Neuronal stem cell (in vitro differentiated cells): ENCODE measurements around the gene GGCX.
"Not testable (repeated sequence)": the region's sequence is repeated elsewhere in the genome, so short reads cannot be mapped to it uniquely, and the experiment has no call there.

Experiments
- DNase-seq: peaks from one replicate; pipeline ENCODE4 v3.0.0-alpha.2; 2013; ENCODE audit warnings: low spot score
- H2AFZ ChIP-seq: one replicate; pipeline ENCODE4 v1.6.1; 2013; ENCODE audit warnings: mild to moderate bottlenecking, low read length, inconsistent platforms
- H2AK5ac ChIP-seq: 2 replicates; pipeline ENCODE4 v1.6.1; 2013; ENCODE audit warnings: low read depth, mild to moderate bottlenecking, inconsistent platforms, low read length, moderate library complexity, mixed read lengths
- H2BK120ac ChIP-seq: 2 replicates; pipeline ENCODE4 v1.6.1; 2013; ENCODE audit warnings: low read depth, mild to moderate bottlenecking, inconsistent platforms, low read length, moderate library complexity, mixed read lengths
- H2BK12ac ChIP-seq: one replicate; pipeline ENCODE4 v1.6.1; 2013; ENCODE audit warnings: low read length, inconsistent platforms
- H2BK15ac ChIP-seq: 2 replicates; pipeline ENCODE4 v1.6.1; 2013; ENCODE audit warnings: mild to moderate bottlenecking, low read length, inconsistent platforms, mixed read lengths
- H2BK5ac ChIP-seq: one replicate; pipeline ENCODE4 v1.6.1; 2013; ENCODE audit warnings: inconsistent platforms, mild to moderate bottlenecking, low read length, moderate library complexity
- H3K14ac ChIP-seq: one replicate; pipeline ENCODE4 v1.6.1; 2013; ENCODE audit warnings: low read length, inconsistent platforms
- H3K18ac ChIP-seq: 2 replicates; pipeline ENCODE4 v1.6.1; 2013; ENCODE audit warnings: low read length, inconsistent platforms
- H3K23ac ChIP-seq: 2 replicates; pipeline ENCODE4 v1.6.1; 2013; ENCODE audit warnings: low read depth, mild to moderate bottlenecking, mixed read lengths, low read length, inconsistent platforms; ENCODE audit not compliant: poor library complexity
- H3K27ac ChIP-seq: replicated peaks from 3 replicates; pipeline ENCODE4 v1.5.1; 2013; ENCODE audit warnings: low read length, inconsistent platforms
- H3K27me3 ChIP-seq, 3 experiments: 2 replicates each; pipeline ENCODE4 v1.6.1; 2013; ENCODE audit warnings: low read length in 3 of 3, mild to moderate bottlenecking in 2 of 3, inconsistent platforms in 1 of 3, low read depth in 1 of 3, mixed read lengths in 1 of 3, moderate library complexity in 1 of 3; ENCODE audit not compliant: control insufficient read depth in 3 of 3, insufficient read depth in 3 of 3
- H3K36me3 ChIP-seq, 2 donors: replicated peaks in 1 of 2; 2 replicates each; pipeline ENCODE4 v1.6.1; 2013; ENCODE audit warnings: low read length in 2 of 2; ENCODE audit not compliant: control insufficient read depth in 2 of 2, insufficient read depth in 2 of 2
- H3K4ac ChIP-seq: 2 replicates; pipeline ENCODE4 v1.6.1; 2013; ENCODE audit warnings: inconsistent platforms, mild to moderate bottlenecking, low read length, moderate library complexity
- H3K4me1 ChIP-seq, 2 donors: 1 replicate in 1 of 2; 2 replicates in 1 of 2; pipeline ENCODE4 v1.6.1; 2013; ENCODE audit warnings: low read length in 2 of 2, low read depth in 1 of 2; ENCODE audit not compliant: control insufficient read depth in 2 of 2, insufficient read depth in 1 of 2
- H3K4me2 ChIP-seq: one replicate; pipeline ENCODE4 v1.6.1; 2013; ENCODE audit warnings: mild to moderate bottlenecking, low read length, inconsistent platforms; ENCODE audit not compliant: insufficient read depth, poor library complexity, severe bottlenecking
- H3K4me3 ChIP-seq, 2 donors: 2 replicates each; pipeline ENCODE4 v1.5.1; 2013; ENCODE audit warnings: low read length in 2 of 2, mild to moderate bottlenecking in 2 of 2, inconsistent platforms in 1 of 2, moderate library complexity in 1 of 2
- H3K79me1 ChIP-seq: one replicate; pipeline ENCODE4 v1.6.1; 2013; ENCODE audit warnings: low read depth, mild to moderate bottlenecking, inconsistent platforms, low read length, moderate library complexity
- H3K9ac ChIP-seq: one replicate; pipeline ENCODE4 v1.6.1; 2013; ENCODE audit warnings: mild to moderate bottlenecking, low read depth, low read length, inconsistent platforms; ENCODE audit not compliant: poor library complexity
- H3K9me3 ChIP-seq, 2 donors: replicated peaks in 1 of 2; 2 replicates each; pipeline versions ENCODE3 to v1.6.1; 2013; ENCODE audit warnings: low read length in 2 of 2, mild to moderate bottlenecking in 2 of 2, inconsistent platforms in 1 of 2, low read depth in 1 of 2, mixed read lengths in 1 of 2, moderate library complexity in 1 of 2; ENCODE audit not compliant: control insufficient read depth in 2 of 2, insufficient read depth in 1 of 2
- H4K8ac ChIP-seq: one replicate; pipeline ENCODE4 v1.6.1; 2013; ENCODE audit warnings: low read depth, mild to moderate bottlenecking, inconsistent platforms, low read length, moderate library complexity
- H4K91ac ChIP-seq: one replicate; pipeline ENCODE4 v1.6.1; 2013; ENCODE audit warnings: low read length, low read depth, mild to moderate bottlenecking, inconsistent platforms; ENCODE audit not compliant: poor library complexity
- WGBS, 2 donors: extraction: QIAGEN DNeasy Blood & Tissue Kit; methylation state at CpG; one replicate each; pipeline ENCODE4 v1.1.7; 2013; ENCODE audit warnings: missing lambda C conversion rate in 2 of 2, mixed read lengths in 1 of 2; ENCODE audit not compliant: insufficient read length in 2 of 2, insufficient replicate concordance in 1 of 2; ENCODE audit errors: extremely low coverage in 2 of 2; 5-methylcytosine and 5-hydroxymethylcytosine counted together

GGCX gene

GRCh38 chr2:85544915-85545779 is 16.1 kb downstream of the GGCX start:
- not testable (repeated sequence) for H3K27ac ChIP-seq, H3K9me3 ChIP-seq, H2AFZ ChIP-seq, H2BK15ac ChIP-seq, H2BK120ac ChIP-seq, H2AK5ac ChIP-seq, H3K9ac ChIP-seq, H3K27me3 ChIP-seq, H3K79me1 ChIP-seq, H4K8ac ChIP-seq, H3K14ac ChIP-seq, H2BK5ac ChIP-seq, H3K4me2 ChIP-seq, H2BK12ac ChIP-seq, H3K4me3 ChIP-seq, H3K4ac ChIP-seq, H3K23ac ChIP-seq, H3K18ac ChIP-seq, DNase-seq, H4K91ac ChIP-seq
- WGBS, 2 donors = no CpG with 5 or more reads among the region's 5 CpGs
- H3K4me1 ChIP-seq = peaks cover 4 to 13% of the 10 kb centered on the region in 2 donors
- H3K36me3 ChIP-seq = peaks cover 30 to 92% of the 10 kb centered on the region in 2 donors

DNA sequence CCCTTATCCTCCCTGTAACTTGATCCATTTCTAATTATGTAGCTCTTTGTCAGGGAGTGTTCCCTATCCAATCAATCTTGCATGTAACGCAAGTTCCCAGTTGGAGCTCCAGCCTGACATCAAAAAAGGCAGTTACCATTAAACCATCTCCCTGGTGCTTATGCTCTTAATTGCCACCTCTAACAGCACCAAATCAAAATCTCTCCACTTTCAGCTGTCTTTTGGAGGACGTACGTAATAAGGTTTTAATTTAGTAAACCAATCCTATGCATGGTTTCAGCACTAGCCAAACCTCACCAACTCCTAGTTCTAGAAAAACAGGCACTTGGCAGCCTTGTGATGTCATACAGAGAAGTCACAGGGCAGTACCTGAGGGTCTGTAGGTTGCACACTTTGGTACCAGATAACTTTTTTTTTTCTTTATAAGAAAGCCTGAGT is 17.0 kb downstream of the GGCX start:
- H2BK12ac ChIP-seq, H3K18ac ChIP-seq, H2BK5ac ChIP-seq, H2BK120ac ChIP-seq, H2AFZ ChIP-seq, DNase-seq, H4K8ac ChIP-seq, H2AK5ac ChIP-seq, H3K79me1 ChIP-seq, H3K14ac ChIP-seq, H3K9me3 ChIP-seq, H3K9ac ChIP-seq, H3K4ac ChIP-seq, H3K27me3 ChIP-seq, H3K4me2 ChIP-seq, H2BK15ac ChIP-seq, H3K4me3 ChIP-seq, H3K23ac ChIP-seq, H4K91ac ChIP-seq: not testable (repeated sequence)
- H3K4me1 ChIP-seq = peaks cover 4 to 13% of the 10 kb centered on the region in 2 donors
- no CpG with 5 or more reads among the region's 3 CpGs for WGBS, 2 donors
- peak overlapping the region; percentile 23 for H3K27ac ChIP-seq
- peaks cover 28 to 94% of the 10 kb centered on the region in 2 donors for H3K36me3 ChIP-seq

DNA sequence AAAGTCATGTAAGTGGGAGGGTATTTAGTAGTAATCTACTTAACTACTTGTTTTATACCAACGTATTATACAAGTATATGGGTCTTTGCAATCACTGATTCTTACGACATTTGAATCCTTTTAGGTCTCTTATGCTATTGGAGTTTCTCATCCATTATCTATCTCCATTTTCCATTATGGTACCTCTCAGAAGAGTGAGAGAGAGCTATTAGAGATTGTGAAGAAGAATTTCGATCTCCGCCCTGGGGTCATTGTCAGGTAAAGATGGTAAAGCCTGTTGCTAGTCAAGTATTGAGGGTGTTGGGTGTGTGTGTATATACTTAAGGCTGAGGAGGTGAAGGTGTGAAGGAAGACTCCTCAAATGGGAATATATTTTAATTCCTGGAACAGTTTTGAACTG is 18.5 kb downstream of the GGCX start:
- Histone ChIP-seq H3K27ac (no peak overlapping the region), H2AK5ac (no peak overlapping the region), H2BK5ac (no peak overlapping the region), H3K23ac (no peak overlapping the region), H3K18ac (no peak overlapping the region), H3K4me3 (no peak overlapping the region), H2BK15ac (no peak overlapping the region), H2BK12ac (no peak overlapping the region), H3K14ac (no peak overlapping the region), H3K4ac (no peak overlapping the region), H3K27me3 (no peaks in the 10 kb centered on the region), H3K9ac (no peak overlapping the region), H2BK120ac (no peak overlapping the region), H3K36me3 (peaks cover 28 to 82% of the 10 kb centered on the region in 2 donors), H3K9me3 (no peaks in the 10 kb centered on the region), H4K8ac (no peak overlapping the region), H3K4me2 (no peak overlapping the region), H4K91ac (no peak overlapping the region), H3K4me1 (peaks cover 6 to 13% of the 10 kb centered on the region in 2 donors), H3K79me1 (peaks cover 2% of the 10 kb centered on the region), H2AFZ (no peak overlapping the region)
- no CpG with 5 or more reads among the region's 4 CpGs for WGBS, 2 donors
- no peak for DNase-seq

DNA sequence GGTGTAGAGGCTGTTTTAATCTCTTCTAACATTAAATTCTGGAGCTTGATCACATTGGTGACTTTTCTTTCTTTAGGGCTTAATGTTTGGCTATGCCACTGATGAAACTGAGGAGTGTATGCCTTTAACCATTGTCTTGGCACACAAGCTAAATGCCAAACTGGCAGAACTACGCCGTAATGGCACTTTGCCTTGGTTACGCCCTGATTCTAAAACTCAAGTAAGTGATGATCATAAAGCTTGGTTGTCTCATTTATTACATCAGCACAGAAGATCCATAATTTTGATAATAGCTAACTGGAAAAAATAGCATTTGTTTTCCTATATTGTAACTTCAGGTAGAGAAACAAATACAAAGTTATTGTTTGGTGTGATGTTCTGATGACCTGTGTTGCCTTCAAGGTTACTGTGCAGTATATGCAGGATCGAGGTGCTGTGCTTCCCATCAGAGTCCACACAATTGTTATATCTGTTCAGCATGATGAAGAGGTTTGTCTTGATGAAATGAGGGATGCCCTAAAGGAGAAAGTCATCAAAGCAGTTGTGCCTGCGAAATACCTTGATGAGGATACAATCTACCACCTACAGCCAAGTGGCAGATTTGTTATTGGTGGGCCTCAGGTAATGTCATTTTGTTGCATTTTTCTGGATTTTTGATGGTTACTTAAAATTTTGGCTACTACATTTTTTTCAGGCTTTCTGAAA is 19.4 kb downstream of the GGCX start:
- H3K36me3 ChIP-seq = peaks cover 28 to 73% of the 10 kb centered on the region in 2 donors

More for the DNA sequence above, 19.4 kb downstream of the GGCX start:
- Histone ChIP-seq H3K4me3 (no peak overlapping the region), H4K91ac (no peak overlapping the region), H3K14ac (no peak overlapping the region), H2BK5ac (no peak overlapping the region), H3K9ac (no peak overlapping the region), H3K18ac (no peak overlapping the region), H4K8ac (no peak overlapping the region), H3K23ac (no peak overlapping the region), H3K9me3 (no peaks in the 10 kb centered on the region), H2BK12ac (no peak overlapping the region), H2AFZ (no peak overlapping the region), H3K4ac (no peak overlapping the region), H3K4me1 (peaks cover 10 to 16% of the 10 kb centered on the region in 2 donors), H3K27ac (no peak overlapping the region), H3K4me2 (no peak overlapping the region), H3K27me3 (no peaks in the 10 kb centered on the region), H3K79me1 (peaks cover 2% of the 10 kb centered on the region), H2BK15ac (no peak overlapping the region), H2BK120ac (no peak overlapping the region), H2AK5ac (no peak overlapping the region)
- no peak for DNase-seq
- WGBS, 2 donors = no CpG with 5 or more reads among the region's 5 CpGs
